Islet precursor cell (in vitro differentiated cells): ENCODE measurements around the gene CPA1.
"Not testable (repeated sequence)": the region's sequence is repeated elsewhere in the genome, so short reads cannot be mapped to it uniquely, and the experiment has no call there.

Experiments used
- DNase-seq: peaks from one replicate; pipeline ENCODE4 v3.0.0-alpha.2; 2018

The CPA1 gene

GRCh38 chr7:130374507-130374906 is 5.8 kb upstream of the CPA1 start:
- no peak for DNase-seq

DNA sequence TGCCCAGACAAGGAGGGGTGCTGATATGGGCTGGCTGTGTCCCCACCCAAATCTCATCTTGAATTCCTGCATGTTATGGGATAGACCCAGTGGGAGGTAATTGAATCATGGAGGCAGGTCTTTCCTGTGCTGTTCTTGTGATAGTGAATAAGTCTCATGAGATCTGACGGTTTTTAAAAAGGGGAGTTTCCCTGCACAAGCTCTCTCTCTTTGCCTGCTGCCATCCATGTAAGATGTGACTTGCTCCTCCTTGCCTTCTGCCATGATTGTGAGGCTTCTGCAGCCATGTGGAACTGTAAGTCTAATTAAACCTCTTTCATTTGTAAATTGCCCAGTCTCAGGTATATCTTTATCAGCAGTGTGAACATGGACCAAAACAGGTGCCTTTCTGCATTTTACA is 3.8 kb upstream of the CPA1 start:
- not testable (repeated sequence) for DNase-seq

DNA sequence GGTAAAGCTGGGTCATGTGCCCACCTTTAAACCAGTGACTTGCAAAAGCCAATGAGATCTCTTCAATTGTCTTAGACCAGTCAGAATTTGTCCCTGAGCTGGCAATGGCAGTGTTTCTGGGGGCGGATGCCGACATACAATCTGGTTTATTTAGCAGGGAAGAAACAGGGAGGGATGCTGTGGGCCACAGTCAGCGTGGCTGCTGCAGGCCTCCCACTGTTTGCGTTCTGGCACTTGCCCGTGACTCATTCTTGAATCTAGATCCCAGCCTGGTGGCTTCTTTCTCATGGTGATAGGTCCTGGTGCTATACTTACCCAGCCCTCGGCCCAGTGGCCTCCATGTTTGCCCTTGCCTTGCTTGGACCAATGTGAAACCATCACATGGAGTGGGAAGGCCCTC is 3.1 kb upstream of the CPA1 start:
- no peak for DNase-seq

DNA sequence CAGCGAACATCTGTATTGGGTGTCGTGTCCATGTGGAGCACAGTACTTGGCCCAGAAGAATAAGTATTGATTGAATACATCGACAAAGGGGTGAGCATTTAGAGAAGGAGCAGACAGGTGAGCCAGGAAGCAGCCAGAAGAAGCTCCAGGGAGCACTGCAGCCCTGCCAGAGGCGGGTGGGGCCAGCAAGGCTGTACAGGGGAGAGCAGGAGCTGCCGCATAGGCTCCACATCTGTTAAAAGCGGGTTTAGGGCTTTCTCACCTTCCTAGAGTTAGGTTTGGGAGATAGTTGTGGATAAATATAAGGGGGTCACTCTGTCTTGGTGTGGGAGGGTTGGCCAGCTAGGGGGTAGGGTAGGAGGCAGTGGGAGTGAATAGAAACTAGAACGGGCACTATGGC is 1.3 kb upstream of the CPA1 start:
- peak; percentile 31 for DNase-seq

DNA sequence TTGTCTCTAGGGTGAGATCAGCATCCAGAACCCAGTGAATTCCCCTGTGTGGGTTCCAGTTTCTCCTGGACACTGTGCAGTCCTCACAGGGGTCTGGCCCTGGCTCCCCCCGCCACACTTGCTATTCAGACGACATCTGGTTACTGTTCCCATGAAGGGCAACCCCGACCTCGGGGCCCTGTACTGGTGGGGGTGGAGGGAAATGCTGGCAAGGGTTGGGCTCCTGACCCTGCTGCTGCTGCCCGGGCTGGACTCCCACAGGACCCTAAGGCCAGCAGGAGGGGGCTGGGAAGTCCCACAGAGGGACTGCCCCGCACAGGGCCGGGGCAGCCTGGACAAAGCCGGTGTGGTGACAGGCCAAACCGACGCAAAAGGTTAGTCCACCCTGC is 768 bp upstream of the CPA1 start:
- DNase-seq: no peak

- DNase-seq: peak; percentile 43
Measured at GRCh38 chr7:130380861-130381455, 664 bp downstream of the CPA1 start.

DNA sequence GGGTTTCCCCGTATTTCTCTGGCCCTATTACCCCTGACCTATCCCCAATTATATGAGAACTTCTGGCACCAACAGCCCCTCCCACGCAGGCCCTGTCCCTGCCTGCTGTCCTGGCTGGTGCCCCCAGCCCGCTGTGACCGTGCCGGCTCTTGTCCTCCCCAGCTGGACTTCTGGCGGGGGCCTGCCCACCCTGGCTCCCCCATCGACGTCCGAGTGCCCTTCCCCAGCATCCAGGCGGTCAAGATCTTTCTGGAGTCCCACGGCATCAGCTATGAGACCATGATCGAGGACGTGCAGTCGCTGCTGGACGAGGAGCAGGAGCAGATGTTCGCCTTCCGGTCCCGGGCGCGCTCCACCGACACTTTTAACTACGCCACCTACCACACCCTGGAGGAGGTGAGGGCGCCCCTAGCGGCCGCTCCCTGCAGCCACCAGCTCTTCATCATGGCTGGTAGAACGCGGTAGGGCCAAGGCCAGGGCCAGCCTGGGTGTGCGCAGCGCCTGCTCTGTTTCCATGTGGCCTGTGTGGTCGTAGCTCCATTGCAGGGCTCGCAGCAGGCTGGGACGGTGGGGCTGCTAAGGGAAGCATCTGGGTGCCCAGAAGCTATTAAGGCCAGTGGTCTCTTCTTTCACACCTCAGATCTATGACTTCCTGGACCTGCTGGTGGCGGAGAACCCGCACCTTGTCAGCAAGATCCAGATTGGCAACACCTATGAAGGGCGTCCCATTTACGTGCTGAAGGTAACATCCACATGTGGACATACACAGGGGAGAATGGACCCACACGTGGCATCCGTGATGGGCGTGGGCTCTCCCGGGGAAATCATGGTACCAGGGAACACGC is 1.4 kb downstream of the CPA1 start:
- peak; percentile 59 for DNase-seq

- peak; percentile 47 for DNase-seq
Measured at GRCh38 chr7:130383187-130383980, 3.1 kb downstream of the CPA1 start.

DNA sequence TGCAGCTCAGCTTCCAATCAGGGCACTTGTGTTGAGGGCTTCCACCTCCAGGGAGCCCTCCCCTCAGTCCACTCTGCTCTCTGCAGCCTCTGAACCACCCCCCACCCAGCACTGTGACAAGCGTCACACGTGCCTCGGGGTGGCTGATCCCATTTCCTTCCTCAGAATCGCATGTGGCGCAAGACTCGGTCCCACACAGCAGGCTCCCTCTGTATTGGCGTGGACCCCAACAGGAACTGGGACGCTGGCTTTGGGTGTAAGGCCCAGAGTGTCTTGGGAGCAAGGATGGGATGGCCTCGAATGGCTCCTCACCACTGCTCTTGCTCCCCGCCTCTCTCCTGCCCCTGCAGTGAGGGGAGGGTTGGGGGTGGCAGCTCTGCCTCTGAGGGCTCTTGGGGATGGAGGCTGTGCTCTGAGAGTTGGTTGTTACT is 4.1 kb downstream of the CPA1 start:
- no peak for DNase-seq

DNA sequence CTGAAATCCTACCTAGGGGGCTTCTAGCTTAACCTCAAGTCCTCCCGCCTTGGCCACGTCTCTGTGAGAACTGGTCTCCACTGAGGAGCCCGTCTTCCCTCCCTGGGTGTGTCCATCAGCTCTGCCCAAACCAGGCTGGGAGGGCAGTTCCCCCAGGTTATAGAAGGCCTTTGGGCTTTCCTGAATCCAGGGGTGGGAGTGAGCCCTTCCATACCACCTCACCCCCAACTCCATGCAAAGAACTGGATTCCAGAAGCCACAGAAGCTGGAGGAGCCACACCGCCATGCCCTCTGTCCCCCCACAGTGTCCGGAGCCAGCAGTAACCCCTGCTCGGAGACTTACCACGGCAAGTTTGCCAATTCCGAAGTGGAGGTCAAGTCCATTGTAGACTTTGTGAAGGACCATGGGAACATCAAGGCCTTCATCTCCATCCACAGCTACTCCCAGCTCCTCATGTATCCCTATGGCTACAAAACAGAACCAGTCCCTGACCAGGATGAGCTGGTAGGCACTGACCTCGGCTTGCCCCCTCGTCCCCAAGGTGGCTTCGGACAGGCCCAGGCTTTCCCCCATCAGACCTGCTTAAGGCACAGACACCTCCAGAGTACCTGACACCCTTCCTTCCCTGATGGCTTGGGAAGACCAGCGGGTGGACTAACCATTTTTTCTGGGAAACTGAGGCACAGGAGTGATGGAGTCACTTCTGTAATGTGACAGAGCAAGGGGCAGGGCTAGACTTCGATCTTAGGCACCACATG is 4.7 kb downstream of the CPA1 start:
- DNase-seq: peak; percentile 47

- no peak for DNase-seq
Measured at GRCh38 chr7:130385600-130386066, 5.3 kb downstream of the CPA1 start.

GRCh38 chr7:130386876-130387275 is 6.6 kb downstream of the CPA1 start:
- DNase-seq: no peak

DNA sequence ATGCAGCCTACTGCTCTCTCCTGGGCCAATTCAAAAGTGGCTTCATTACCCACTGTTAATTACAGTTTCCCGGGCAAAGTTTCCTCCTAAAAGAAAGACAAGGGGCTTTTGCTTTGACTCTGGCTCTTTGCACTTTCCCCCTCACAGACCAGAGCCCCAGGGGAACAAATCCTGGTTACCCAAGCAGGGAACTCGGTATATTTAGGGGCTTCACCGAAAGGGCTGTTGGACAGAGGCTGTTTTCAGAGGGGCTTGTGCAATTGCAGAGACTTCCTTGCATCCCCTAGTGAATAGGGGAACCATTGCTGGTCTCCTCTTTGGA is 7.0 kb downstream of the CPA1 start:
- no peak for DNase-seq

- no peak for DNase-seq
Measured at GRCh38 chr7:130387628-130388403, 7.5 kb downstream of the CPA1 start.

DNA sequence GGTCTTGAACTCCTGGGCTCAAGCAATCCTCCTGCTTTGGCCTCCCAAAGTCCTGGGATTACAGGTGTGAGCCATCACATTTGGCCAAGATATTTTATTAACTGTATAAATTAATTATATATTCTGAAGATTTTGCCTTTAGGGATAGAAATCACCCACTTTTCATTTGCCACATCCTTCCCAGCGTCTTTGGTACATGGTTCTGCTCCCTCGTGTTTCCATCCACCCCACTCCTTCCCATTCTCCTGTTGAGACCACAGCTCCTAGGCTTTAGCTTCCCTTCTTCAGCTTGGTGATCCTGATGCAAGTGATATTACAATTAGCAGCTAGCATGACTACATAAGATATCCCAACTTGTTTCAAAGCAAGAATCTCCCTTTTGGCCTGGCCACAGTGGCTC is 8.4 kb downstream of the CPA1 start:
- no peak for DNase-seq

- DNase-seq: no peak
Measured at GRCh38 chr7:130390486-130390885, 10.2 kb downstream of the CPA1 start.

- DNase-seq: no peak
Measured at GRCh38 chr7:130393101-130393561, 12.8 kb downstream of the CPA1 start.

- DNase-seq: no peak
Measured at GRCh38 chr7:130393841-130394411, 13.6 kb downstream of the CPA1 start.

GRCh38 chr7:130394421-130395195 is 14.3 kb downstream of the CPA1 start:
- DNase-seq: no peak

DNA sequence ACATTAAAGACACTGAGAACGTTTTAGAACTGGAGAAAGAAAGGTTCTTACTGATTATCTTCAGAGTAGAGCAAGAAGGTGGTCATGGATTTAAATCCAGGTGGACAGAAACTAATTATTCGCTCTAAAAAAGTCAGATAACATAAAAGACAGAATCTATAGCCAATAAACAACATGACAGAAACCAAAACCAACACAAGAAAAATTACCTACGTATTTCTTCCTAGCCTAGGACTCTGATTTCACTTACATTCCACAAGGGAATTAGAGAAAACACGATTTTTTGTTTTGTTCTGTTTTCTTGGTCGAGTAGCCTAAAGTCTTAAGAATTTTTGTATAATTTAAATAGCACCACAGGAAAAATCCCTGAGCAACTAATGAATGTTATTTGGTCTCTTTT is 15.1 kb downstream of the CPA1 start:
- DNase-seq: no peak

- no peak for DNase-seq
Measured at GRCh38 chr7:130396109-130396508, 15.8 kb downstream of the CPA1 start.
